ENCODE results near the gene RXFP1.

GRCh38 chr4:158588285-158588684, 66.6 kb downstream of the RXFP1 start:
- TF ChIP-seq POLR2A (IDR thresholded peaks at IDR 0.05) (no peak), CTCF (IDR thresholded peaks at IDR 0.05) (no peak), POLR2AphosphoS5 (IDR thresholded peaks at IDR 0.05) (no peak), EP300 (IDR thresholded peaks at IDR 0.05) (no peak)

Data from suprapubic skin (tissue), 4 donors.